HepG2 (cell line): ENCODE results near the gene SLC2A10. TPM values are rescaled to one million over a fixed set of nuclear protein-coding genes. Genes with fewer than 3 reads are reported as not detected.

Experiments
- ARNT ChIP-seq: fragments of 450-650 bp; IDR thresholded peaks from 2 replicates; pipeline ENCODE4 v1.6.1; 2017
- DMTF1 ChIP-seq: sonication (generic); formaldehyde crosslinking; IDR thresholded peaks from 2 replicates; pipeline ENCODE4 v1.4.0; 2020; ENCODE audit warnings: mild to moderate bottlenecking, missing genetic modification reagents
- GMEB2 ChIP-seq: IDR thresholded peaks from 2 replicates; pipeline ENCODE4 v1.6.1; 2016; ENCODE audit warnings: missing biosample characterization, missing genetic modification reagents, low read depth
- MAF1 ChIP-seq: sonication (generic); formaldehyde crosslinking; IDR thresholded peaks from 2 replicates; pipeline ENCODE4 v1.5.0; 2020; ENCODE audit warnings: missing genetic modification reagents, borderline replicate concordance
- NAIF1 ChIP-seq: sonication (generic); formaldehyde crosslinking; IDR thresholded peaks from 2 replicates; pipeline ENCODE4 v1.5.0; 2020; ENCODE audit warnings: mild to moderate bottlenecking, missing genetic modification reagents, borderline replicate concordance
- PLSCR1 ChIP-seq: sonication (generic); formaldehyde crosslinking; IDR thresholded peaks from 2 replicates; pipeline ENCODE4 v1.5.0; 2020; ENCODE audit warnings: missing genetic modification reagents, mild to moderate bottlenecking, borderline replicate concordance
- RXRA ChIP-seq: sonication (generic); formaldehyde crosslinking; IDR thresholded peaks from 2 replicates; pipeline ENCODE4 v1.5.1; 2020; ENCODE audit warnings: missing genetic modification reagents
- TBP ChIP-seq: sonication (generic); formaldehyde crosslinking; IDR thresholded peaks from 2 replicates; pipeline ENCODE4 v1.5.0; 2020; ENCODE audit warnings: missing genetic modification reagents
- YEATS2 ChIP-seq: sonication (generic); formaldehyde crosslinking; IDR thresholded peaks from 2 replicates; pipeline ENCODE4 v1.4.0; 2020; ENCODE audit warnings: missing genetic modification reagents, borderline replicate concordance
- ZFP82 ChIP-seq: sonication (generic); formaldehyde crosslinking; IDR thresholded peaks from 2 replicates; pipeline ENCODE4 v1.5.1; 2020; ENCODE audit warnings: mild to moderate bottlenecking, missing genetic modification reagents, borderline replicate concordance
- ZHX1 ChIP-seq: sonication (generic); formaldehyde crosslinking; IDR thresholded peaks from 2 replicates; pipeline ENCODE4 v1.8.1; 2022; ENCODE audit warnings: low read depth, mild to moderate bottlenecking, missing genetic modification reagents
- ZNF276 ChIP-seq: sonication (generic); formaldehyde crosslinking; IDR thresholded peaks from 2 replicates; pipeline ENCODE4 v1.4.0; 2020; ENCODE audit warnings: mild to moderate bottlenecking, low read depth, missing genetic modification reagents
- ZNF83 ChIP-seq: sonication (generic); formaldehyde crosslinking; IDR thresholded peaks from 2 replicates; pipeline ENCODE4 v1.4.0; 2020; ENCODE audit warnings: missing genetic modification reagents, mild to moderate bottlenecking, borderline replicate concordance
- polyA plus RNA-seq, 8 experiments: library from polyadenylated mRNA; depleted of rRNA in 3 of 8; stranded (reverse) in 7 of 8; unstranded in 1 of 8; fragments of >200 nt; fragmentation: Illumina TruSeq in 4 of 8; extraction: Trizol in 4 of 8; gene quantifications; 2 replicates each; pipeline versions ENCODE4 v1.2.1 to v1.2.3, GENCODE V29; 2011 to 2016; ENCODE audit warnings: low read depth in 4 of 8, missing spikeins in 1 of 8, mixed read lengths in 1 of 8; ENCODE audit not compliant: insufficient read depth in 1 of 8
- total RNA-seq, 5 experiments: library from RNA; depleted of rRNA; stranded (reverse); fragments of >200 nt; fragmentation: Illumina TruSeq; extraction: Trizol; gene quantifications; 2 replicates each; pipeline ENCODE4 v1.2.3, GENCODE V29; 2016; ENCODE audit warnings: low read depth in 1 of 5

Gene SLC2A10
- total and polyA plus RNA-seq, 2 of the 13 experiments (the other 11 are each of a cell fraction or from before 2014, with no cell fraction given), result 16.0 to 18.4 TPM

- TF ChIP-seq GMEB2 (CRISPR knock-in tag) (no peak), ZHX1 (CRISPR knock-in tag) (no peak), NAIF1 (CRISPR knock-in tag) (no peak), TBP (CRISPR knock-in tag) (no peak), ZNF276 (CRISPR knock-in tag) (peak; percentile 33; the same call in 1 of the 2 replicates), MAF1 (CRISPR knock-in tag) (no peak), ZNF83 (CRISPR knock-in tag) (no peak), ZFP82 (CRISPR knock-in tag) (no peak), DMTF1 (no peak), YEATS2 (CRISPR knock-in tag) (no peak), PLSCR1 (CRISPR knock-in tag) (no peak), RXRA (CRISPR knock-in tag) (no peak), ARNT (no peak)
Observed at GRCh38 chr20:46681032-46681854, 28.2 kb upstream of the SLC2A10 start (continued).
